ENCODE measurements around the gene TMEM52. TPM values are rescaled to one million over a fixed set of nuclear protein-coding genes. Genes with fewer than 3 reads are reported as not detected.

The TMEM52 gene
- polyA plus RNA-seq, 3 donors, result 2.3 TPM; not detected in 2

DNA sequence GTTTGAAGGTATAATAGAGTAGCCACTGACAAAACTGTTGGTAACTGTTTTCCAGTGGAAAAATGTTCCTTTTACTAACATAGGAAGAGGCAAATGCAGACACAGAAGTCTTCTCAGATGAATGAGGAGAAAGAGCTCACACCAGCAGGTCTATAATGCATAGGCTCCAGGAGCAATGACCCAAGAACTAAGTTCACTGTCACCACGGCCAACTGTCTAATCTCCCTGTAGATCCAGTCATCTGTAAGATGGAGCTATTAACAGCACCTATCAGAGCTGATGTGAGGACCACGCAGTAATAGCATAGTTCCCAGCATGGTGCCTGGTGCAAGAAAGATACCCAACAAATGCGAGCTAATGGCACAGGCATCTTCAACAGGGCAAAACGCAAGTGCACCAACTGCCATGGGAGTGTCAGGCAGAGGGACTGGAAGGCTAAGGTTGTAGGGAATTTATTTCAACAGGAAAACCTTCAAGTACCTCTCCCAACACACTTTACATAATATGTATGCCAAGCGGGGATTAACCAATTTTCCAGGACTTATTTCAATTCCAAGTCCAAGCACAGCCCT is 41.1 kb downstream of the TMEM52 start:
- DNase-seq, result no peak
- Mint-ChIP-seq H3K27ac (peak overlapping the region; percentile 3 to 55 (median 45)), H3K4me1 (peaks cover 48% of the 10 kb centered on the region), H3K36me3 (peaks cover 25 to 61% of the 10 kb centered on the region in 2 donors), H3K4me3 (no peak overlapping the region), H3K9me3 (no peaks in the 10 kb centered on the region), H3K27me3 (ENCODE audit: low read depth in 3 of 3) (peaks cover 0 to 2% (median 0%) of the 10 kb centered on the region in 3 donors)
- Histone ChIP-seq H3K9me3 (replicated peaks in 1 of 2; ENCODE audit: control insufficient read depth in 1 of 2, insufficient read depth in 1 of 2, low read length in 2 of 2) (no peaks in the 10 kb centered on the region), H3K36me3 (replicated peaks in 1 of 2; ENCODE audit: control insufficient read depth in 1 of 2, insufficient read depth in 2 of 2, low read length in 2 of 2) (peaks cover 15 to 55% of the 10 kb centered on the region in 2 donors), H3K27ac (ENCODE audit: low read depth in 1 of 2, low read length in 2 of 2) (peak overlapping the region in 1 of 2 donors; percentile 2), H3K79me2 (ENCODE audit: insufficient read depth, low read length) (peaks cover 100% of the 10 kb centered on the region), H3K4me1 (ENCODE audit: control insufficient read depth in 1 of 2, insufficient read depth in 2 of 2, low read length in 2 of 2) (peaks cover 0 to 4% of the 10 kb centered on the region in 2 donors), H2AFZ (ENCODE audit: insufficient read depth, low read depth, low read length, poor library complexity, severe bottlenecking) (no peak overlapping the region), H3K9ac (ENCODE audit: insufficient read depth, low read length, poor library complexity, severe bottlenecking) (no peak overlapping the region), H3K27me3 (ENCODE audit: control insufficient read depth in 2 of 2, insufficient read depth in 2 of 2, low read length in 2 of 2) (no peaks in the 10 kb centered on the region), H3K4me2 (replicated peaks; ENCODE audit: extremely low read depth, low read length, poor library complexity, severe bottlenecking) (no peak overlapping the region), H4K20me1 (ENCODE audit: insufficient read depth, low read length) (peaks cover 100% of the 10 kb centered on the region), H3K4me3 (replicated peaks in 1 of 3; ENCODE audit: low read depth in 2 of 3, low read length in 3 of 3) (no peak overlapping the region)
- 84% methylated on average over 4 of the region's 5 CpGs for WGBS (ENCODE audit: insufficient coverage)
- TF ChIP-seq, protein P1, sequence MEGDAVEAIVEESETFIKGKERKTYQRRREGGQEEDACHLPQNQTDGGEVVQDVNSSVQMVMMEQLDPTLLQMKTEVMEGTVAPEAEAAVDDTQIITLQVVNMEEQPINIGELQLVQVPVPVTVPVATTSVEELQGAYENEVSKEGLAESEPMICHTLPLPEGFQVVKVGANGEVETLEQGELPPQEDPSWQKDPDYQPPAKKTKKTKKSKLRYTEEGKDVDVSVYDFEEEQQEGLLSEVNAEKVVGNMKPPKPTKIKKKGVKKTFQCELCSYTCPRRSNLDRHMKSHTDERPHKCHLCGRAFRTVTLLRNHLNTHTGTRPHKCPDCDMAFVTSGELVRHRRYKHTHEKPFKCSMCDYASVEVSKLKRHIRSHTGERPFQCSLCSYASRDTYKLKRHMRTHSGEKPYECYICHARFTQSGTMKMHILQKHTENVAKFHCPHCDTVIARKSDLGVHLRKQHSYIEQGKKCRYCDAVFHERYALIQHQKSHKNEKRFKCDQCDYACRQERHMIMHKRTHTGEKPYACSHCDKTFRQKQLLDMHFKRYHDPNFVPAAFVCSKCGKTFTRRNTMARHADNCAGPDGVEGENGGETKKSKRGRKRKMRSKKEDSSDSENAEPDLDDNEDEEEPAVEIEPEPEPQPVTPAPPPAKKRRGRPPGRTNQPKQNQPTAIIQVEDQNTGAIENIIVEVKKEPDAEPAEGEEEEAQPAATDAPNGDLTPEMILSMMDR (IDR thresholded peaks at IDR 0.05), result no peak
- intact Hi-C loops (cut with micrococcal nuclease), result no loop called here

GRCh38 chr1:1876335-1876930 is 42.6 kb downstream of the TMEM52 start:
- peaks cover 100% of the 10 kb centered on the region for H3K79me2 ChIP-seq (ENCODE audit: insufficient read depth, low read length)
- no peak for DNase-seq
- no peaks in the 10 kb centered on the region for H3K9me3 ChIP-seq (replicated peaks in 1 of 2; ENCODE audit: control insufficient read depth in 1 of 2, insufficient read depth in 1 of 2, low read length in 2 of 2)
- intact Hi-C loops (cut with micrococcal nuclease), result no loop called here
- H3K27ac ChIP-seq (ENCODE audit: low read depth in 1 of 2, low read length in 2 of 2), result peak overlapping the region in 1 of 2 donors; percentile 40
- peak overlapping the region in 2 of 7 donors; percentile 32 to 53 for H3K27ac Mint-ChIP-seq
- no peak overlapping the region for H2AFZ ChIP-seq (ENCODE audit: insufficient read depth, low read depth, low read length, poor library complexity, severe bottlenecking)
- no peak overlapping the region for H3K4me3 ChIP-seq (replicated peaks in 1 of 3; ENCODE audit: low read depth in 2 of 3, low read length in 3 of 3)
- WGBS (ENCODE audit: insufficient coverage), result 100% methylated on average over 1 of the region's 11 CpGs
- H3K9ac ChIP-seq (ENCODE audit: insufficient read depth, low read length, poor library complexity, severe bottlenecking), result no peak overlapping the region
- peaks cover 16 to 60% of the 10 kb centered on the region in 2 donors for H3K36me3 ChIP-seq (replicated peaks in 1 of 2; ENCODE audit: control insufficient read depth in 1 of 2, insufficient read depth in 2 of 2, low read length in 2 of 2)
- peaks cover 100% of the 10 kb centered on the region for H4K20me1 ChIP-seq (ENCODE audit: insufficient read depth, low read length)
- no peaks in the 10 kb centered on the region for H3K9me3 Mint-ChIP-seq
- peaks cover 2 to 10% of the 10 kb centered on the region in 2 donors for H3K4me1 ChIP-seq (ENCODE audit: control insufficient read depth in 1 of 2, insufficient read depth in 2 of 2, low read length in 2 of 2)
- H3K27me3 Mint-ChIP-seq (ENCODE audit: low read depth in 3 of 3), result peaks cover 0 to 2% (median 0%) of the 10 kb centered on the region in 3 donors
- no peaks in the 10 kb centered on the region for H3K27me3 ChIP-seq (ENCODE audit: control insufficient read depth in 2 of 2, insufficient read depth in 2 of 2, low read length in 2 of 2)
- H3K4me2 ChIP-seq (replicated peaks; ENCODE audit: extremely low read depth, low read length, poor library complexity, severe bottlenecking), result no peak overlapping the region
- H3K36me3 Mint-ChIP-seq, result peaks cover 29 to 56% of the 10 kb centered on the region in 2 donors
- TF ChIP-seq, protein P1 (IDR thresholded peaks at IDR 0.05), result no peak
- H3K4me3 Mint-ChIP-seq, result peak overlapping the region in 1 of 2 donors; percentile 18
- peaks cover 51% of the 10 kb centered on the region for H3K4me1 Mint-ChIP-seq
